ENCODE measurements around the gene FLNB. TPM values are rescaled to one million over a fixed set of nuclear protein-coding genes. Genes with fewer than 3 reads are reported as not detected.
A peak's percentile ranks its signal among the peaks of the same experiment; 100 is the strongest.

Gene FLNB
- total RNA-seq, 4 donors from 2014 or later = 282 to 707 (median 563) TPM

DNA sequence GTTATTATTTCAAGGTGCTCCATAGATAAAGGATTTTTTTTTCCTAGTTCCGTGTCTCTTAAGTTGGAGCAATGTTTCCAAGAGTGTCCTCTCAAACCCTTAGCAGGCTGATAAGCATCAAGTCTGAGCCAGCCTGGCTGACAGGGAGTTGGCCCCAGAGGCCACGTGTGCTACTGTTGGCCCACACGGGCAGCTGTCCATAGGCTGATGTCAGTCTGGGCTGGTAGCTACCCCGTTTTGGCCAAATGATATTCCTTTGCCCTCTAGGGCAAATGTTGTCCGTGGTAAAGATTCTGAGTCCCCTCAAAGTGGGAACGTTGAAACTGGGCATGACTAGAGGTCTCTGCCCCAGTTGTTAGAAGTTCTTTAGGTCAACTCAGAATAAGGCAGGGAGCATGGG lies 99.4 kb downstream of the FLNB start:
- peaks cover 0 to 56% (median 26%) of the 10 kb centered on the region in 4 donors for H3K36me3 ChIP-seq
- no peaks in the 10 kb centered on the region for H3K27me3 ChIP-seq
- TF ChIP-seq POLR2A (IDR thresholded peaks at IDR 0.05) (no peak), POLR2AphosphoS5 (IDR thresholded peaks at IDR 0.05) (no peak), EP300 (IDR thresholded peaks at IDR 0.05; ENCODE audit: low read depth) (no peak)
- TF ChIP-seq, protein P1, sequence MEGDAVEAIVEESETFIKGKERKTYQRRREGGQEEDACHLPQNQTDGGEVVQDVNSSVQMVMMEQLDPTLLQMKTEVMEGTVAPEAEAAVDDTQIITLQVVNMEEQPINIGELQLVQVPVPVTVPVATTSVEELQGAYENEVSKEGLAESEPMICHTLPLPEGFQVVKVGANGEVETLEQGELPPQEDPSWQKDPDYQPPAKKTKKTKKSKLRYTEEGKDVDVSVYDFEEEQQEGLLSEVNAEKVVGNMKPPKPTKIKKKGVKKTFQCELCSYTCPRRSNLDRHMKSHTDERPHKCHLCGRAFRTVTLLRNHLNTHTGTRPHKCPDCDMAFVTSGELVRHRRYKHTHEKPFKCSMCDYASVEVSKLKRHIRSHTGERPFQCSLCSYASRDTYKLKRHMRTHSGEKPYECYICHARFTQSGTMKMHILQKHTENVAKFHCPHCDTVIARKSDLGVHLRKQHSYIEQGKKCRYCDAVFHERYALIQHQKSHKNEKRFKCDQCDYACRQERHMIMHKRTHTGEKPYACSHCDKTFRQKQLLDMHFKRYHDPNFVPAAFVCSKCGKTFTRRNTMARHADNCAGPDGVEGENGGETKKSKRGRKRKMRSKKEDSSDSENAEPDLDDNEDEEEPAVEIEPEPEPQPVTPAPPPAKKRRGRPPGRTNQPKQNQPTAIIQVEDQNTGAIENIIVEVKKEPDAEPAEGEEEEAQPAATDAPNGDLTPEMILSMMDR (IDR thresholded peaks at IDR 0.05) = no peak
- WGBS, 2 donors (ENCODE audit: low coverage in 1 of 2) = 83 to 86% methylated on average over 5 to 6 of the region's 6 CpGs
- intact Hi-C loops (cut with DNase I; ENCODE audit: low total_unique reads) = no loop called here
- DNase-seq = no peak
- H3K4me3 ChIP-seq = no peak overlapping the region
- in situ Hi-C loops (cut with MboI; ENCODE audit: low pct_ligation_motif_present in 1 of 4, low pct_unique_long_range_greater_than_20kb in 1 of 4, low sequenced_read_pairs in 3 of 4) = no loop called here
- H3K9me3 ChIP-seq = no peaks in the 10 kb centered on the region
- no peak overlapping the region for H3K27ac ChIP-seq
- peaks cover 3 to 31% (median 13%) of the 10 kb centered on the region in 4 donors for H3K4me1 ChIP-seq

DNA sequence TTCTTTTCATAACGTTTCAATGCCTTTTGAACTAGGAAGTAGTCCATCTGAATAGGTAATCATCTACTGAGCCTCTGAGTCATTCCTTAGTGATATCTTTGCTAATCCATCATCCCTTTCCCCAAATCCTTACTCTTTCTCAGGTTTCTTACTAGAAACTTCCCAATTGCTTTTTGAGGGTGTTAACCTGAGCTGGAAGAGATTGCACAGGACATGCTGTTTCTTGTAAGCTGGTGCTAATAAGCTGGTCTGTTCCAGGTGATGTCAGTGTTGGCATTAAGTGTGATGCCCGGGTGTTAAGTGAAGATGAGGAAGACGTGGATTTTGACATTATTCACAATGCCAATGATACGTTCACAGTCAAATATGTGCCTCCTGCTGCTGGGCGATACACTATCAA lies 101.5 kb downstream of the FLNB start:
- WGBS, 2 donors (ENCODE audit: low coverage in 1 of 2) = 80 to 87% methylated on average over 2 to 5 of the region's 5 CpGs
- Histone ChIP-seq H3K4me3 (no peak overlapping the region), H3K27me3 (no peaks in the 10 kb centered on the region), H3K4me1 (peaks cover 3 to 18% (median 10%) of the 10 kb centered on the region in 4 donors), H3K9me3 (no peaks in the 10 kb centered on the region), H3K27ac (no peak overlapping the region), H3K36me3 (peaks cover 0 to 61% (median 31%) of the 10 kb centered on the region in 4 donors)
- TF ChIP-seq EP300 (IDR thresholded peaks at IDR 0.05; ENCODE audit: low read depth) = no peak
- TF ChIP-seq POLR2A (IDR thresholded peaks at IDR 0.05) = no peak
- no peak for TF ChIP-seq POLR2AphosphoS5 (IDR thresholded peaks at IDR 0.05)
- TF ChIP-seq, protein P1 (IDR thresholded peaks at IDR 0.05) = no peak
- in situ Hi-C loops (cut with MboI; ENCODE audit: low pct_ligation_motif_present in 1 of 4, low pct_unique_long_range_greater_than_20kb in 1 of 4, low sequenced_read_pairs in 3 of 4) = no loop called here
- no peak for DNase-seq
- intact Hi-C loops (cut with DNase I; ENCODE audit: low total_unique reads) = no loop called here

DNA sequence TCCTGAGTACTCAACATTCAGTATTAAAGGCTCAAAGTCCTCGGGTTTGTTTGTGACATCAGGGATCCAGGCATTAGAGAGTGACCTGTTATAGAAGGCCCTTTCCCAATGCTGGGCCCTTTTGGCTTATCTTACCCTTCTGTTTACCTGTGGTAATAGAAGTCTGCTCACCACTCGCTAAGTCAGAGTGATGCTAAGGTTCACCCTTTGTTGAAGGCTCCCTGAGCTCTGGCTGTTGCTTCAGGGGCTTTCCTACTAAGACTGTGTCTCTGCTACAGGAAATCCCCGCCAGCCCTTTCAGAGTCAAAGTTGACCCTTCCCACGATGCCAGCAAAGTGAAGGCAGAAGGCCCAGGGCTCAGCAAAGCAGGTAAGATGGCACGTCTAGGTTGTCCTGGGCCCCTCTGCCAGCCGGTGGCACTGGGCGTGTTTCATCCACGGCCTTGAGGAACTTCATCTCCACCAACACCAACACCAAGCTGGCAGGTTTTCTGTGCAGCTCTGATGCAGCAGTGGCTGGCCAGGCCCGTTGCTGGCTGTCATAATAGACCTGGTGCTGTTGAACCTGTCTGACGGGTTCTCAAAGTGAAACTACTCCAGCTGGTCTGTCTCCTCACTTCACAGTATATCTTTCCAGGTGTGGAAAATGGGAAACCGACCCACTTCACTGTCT lies 103.4 kb downstream of the FLNB start:
- in situ Hi-C loops (cut with MboI; ENCODE audit: low pct_ligation_motif_present in 1 of 4, low pct_unique_long_range_greater_than_20kb in 1 of 4, low sequenced_read_pairs in 3 of 4) = no loop called here
- intact Hi-C loops (cut with DNase I; ENCODE audit: low total_unique reads) = no loop called here

DNA sequence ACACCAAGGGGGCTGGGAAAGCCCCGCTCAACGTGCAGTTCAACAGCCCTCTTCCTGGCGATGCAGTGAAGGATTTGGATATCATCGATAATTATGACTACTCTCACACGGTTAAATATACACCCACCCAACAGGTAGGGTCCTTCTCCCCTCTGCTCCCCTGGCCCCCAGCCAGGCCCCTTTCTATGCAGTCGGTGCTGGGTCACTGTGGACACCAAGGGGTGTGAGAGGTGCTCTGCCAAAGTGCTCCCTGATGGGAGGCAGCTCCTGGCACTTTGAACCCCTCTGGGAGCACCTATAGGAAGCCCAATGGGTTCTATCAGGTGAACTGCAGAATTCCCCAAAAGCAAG lies 103.9 kb downstream of the FLNB start:
- TF ChIP-seq EP300 (IDR thresholded peaks at IDR 0.05; ENCODE audit: low read depth) (no peak), POLR2A (IDR thresholded peaks at IDR 0.05) (no peak), POLR2AphosphoS5 (IDR thresholded peaks at IDR 0.05) (no peak)
- TF ChIP-seq, protein P1 (IDR thresholded peaks at IDR 0.05) = no peak
- H3K4me3 ChIP-seq = no peak overlapping the region
- in situ Hi-C loops (cut with MboI; ENCODE audit: low pct_ligation_motif_present in 1 of 4, low pct_unique_long_range_greater_than_20kb in 1 of 4, low sequenced_read_pairs in 3 of 4) = no loop called here
- WGBS, 2 donors (ENCODE audit: low coverage in 1 of 2) = 48% methylated on average over 6 of the region's 6 CpGs; no CpG with 5 or more reads in 1 of the 2 donors
- no peak for DNase-seq
- H3K27ac ChIP-seq = peak overlapping the region; percentile 6 to 75 (median 48)
- no peaks in the 10 kb centered on the region for H3K9me3 ChIP-seq
- peaks cover 3 to 35% (median 19%) of the 10 kb centered on the region in 4 donors for H3K4me1 ChIP-seq
- H3K27me3 ChIP-seq = no peaks in the 10 kb centered on the region
- H3K36me3 ChIP-seq = peaks cover 0 to 49% (median 26%) of the 10 kb centered on the region in 4 donors
- intact Hi-C loops (cut with DNase I; ENCODE audit: low total_unique reads) = no loop called here

More for the DNA sequence above, 103.4 kb downstream of the FLNB start:
- peak; percentile 19 for TF ChIP-seq EP300 (IDR thresholded peaks at IDR 0.05; ENCODE audit: low read depth)
- no peak for TF ChIP-seq POLR2A (IDR thresholded peaks at IDR 0.05)
- peak in 1 of 3 donors; percentile 60 for TF ChIP-seq POLR2AphosphoS5 (IDR thresholded peaks at IDR 0.05)
- TF ChIP-seq, protein P1 (IDR thresholded peaks at IDR 0.05) = no peak
- no peak overlapping the region for H3K4me3 ChIP-seq
- peak overlapping the region; percentile 21 to 75 (median 48) for H3K27ac ChIP-seq
- 27 to 50% methylated on average over 1 to 11 of the region's 11 CpGs for WGBS, 2 donors (ENCODE audit: low coverage in 1 of 2)
- no peaks in the 10 kb centered on the region for H3K27me3 ChIP-seq
- H3K36me3 ChIP-seq = peaks cover 0 to 51% (median 29%) of the 10 kb centered on the region in 4 donors
- DNase-seq = peak; percentile 81
- no peaks in the 10 kb centered on the region for H3K9me3 ChIP-seq
- peaks cover 3 to 30% (median 14%) of the 10 kb centered on the region in 4 donors for H3K4me1 ChIP-seq
